ENCODE data around the gene THG1L. TPM values are rescaled to one million over a fixed set of nuclear protein-coding genes. Genes with fewer than 3 reads are reported as not detected.

The THG1L gene
- total and polyA plus RNA-seq, 2 donors from 2014 or later = 9.8 to 11.7 TPM

DNA sequence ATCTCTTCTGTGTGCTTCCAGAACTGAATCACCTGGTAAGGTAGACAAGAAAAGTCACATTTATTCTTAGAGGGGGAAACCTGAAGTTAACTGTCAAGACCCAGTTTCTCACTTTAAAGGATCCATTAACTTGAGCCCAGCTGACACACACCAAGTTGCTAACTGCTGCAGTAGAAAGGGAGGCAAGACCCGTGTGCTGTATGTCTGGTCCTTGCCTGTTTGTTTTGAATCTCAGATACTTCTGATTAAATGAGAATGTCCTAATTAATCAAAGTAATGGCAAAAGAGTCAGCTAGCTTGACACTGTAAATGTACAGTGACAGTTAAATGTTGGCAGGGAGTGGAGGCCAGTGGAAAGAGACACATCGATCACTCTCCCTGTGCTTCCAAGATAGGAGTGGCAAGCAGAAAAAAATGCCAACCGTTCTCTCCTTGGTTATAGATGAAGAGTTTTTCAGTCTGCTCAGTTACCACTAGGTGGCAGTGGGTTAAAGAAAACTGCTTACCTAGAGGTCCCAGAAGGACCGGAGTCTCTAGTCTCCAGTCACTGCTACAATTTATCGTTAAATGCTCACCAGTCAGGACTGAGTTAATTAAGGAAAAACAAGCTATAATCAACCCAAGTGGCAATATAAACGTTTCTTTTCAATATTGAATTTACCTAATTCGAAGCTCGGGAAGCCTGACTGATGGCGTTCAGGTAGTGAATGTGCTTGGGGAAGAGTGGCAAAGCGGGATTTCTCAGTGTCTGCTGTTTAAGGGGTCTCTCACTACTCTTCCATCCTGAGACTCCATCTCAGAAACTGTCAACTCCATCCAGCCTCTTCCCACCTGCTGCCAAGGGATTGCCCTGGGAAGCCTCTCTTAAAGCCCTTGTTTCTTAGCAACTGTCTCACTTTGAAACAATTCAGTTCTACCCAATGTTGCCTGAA, 30.7 kb downstream of the THG1L start:
- peak in 3 of 5 donors; percentile 27 to 84 (median 72) for DNase-seq
- peak; percentile 73 for FAIRE-seq
- H3K4me1 ChIP-seq (ENCODE audit: control insufficient read depth in 2 of 3, insufficient read depth in 2 of 3, low read depth in 1 of 3, low read length in 3 of 3) = no peaks in the 10 kb centered on the region
- TF ChIP-seq, protein P1, sequence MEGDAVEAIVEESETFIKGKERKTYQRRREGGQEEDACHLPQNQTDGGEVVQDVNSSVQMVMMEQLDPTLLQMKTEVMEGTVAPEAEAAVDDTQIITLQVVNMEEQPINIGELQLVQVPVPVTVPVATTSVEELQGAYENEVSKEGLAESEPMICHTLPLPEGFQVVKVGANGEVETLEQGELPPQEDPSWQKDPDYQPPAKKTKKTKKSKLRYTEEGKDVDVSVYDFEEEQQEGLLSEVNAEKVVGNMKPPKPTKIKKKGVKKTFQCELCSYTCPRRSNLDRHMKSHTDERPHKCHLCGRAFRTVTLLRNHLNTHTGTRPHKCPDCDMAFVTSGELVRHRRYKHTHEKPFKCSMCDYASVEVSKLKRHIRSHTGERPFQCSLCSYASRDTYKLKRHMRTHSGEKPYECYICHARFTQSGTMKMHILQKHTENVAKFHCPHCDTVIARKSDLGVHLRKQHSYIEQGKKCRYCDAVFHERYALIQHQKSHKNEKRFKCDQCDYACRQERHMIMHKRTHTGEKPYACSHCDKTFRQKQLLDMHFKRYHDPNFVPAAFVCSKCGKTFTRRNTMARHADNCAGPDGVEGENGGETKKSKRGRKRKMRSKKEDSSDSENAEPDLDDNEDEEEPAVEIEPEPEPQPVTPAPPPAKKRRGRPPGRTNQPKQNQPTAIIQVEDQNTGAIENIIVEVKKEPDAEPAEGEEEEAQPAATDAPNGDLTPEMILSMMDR (IDR thresholded peaks at IDR 0.05; ENCODE audit: borderline replicate concordance, extremely low read depth, insufficient read depth) = peak; percentile 73
- no peaks in the 10 kb centered on the region for H3K36me3 ChIP-seq (ENCODE audit: control insufficient read depth in 2 of 3, insufficient read depth in 3 of 3, low read length in 3 of 3)
- H3K9ac ChIP-seq (ENCODE audit: low read length in 3 of 3) = no peak overlapping the region
- no peak overlapping the region for H3K4me3 ChIP-seq (ENCODE audit: low read length in 3 of 3)
- intact Hi-C loops (cut with DNase I) = no loop called here
- no peaks in the 10 kb centered on the region for H3K9me3 ChIP-seq (ENCODE audit: control insufficient read depth in 2 of 3, insufficient read depth in 1 of 3, low read length in 3 of 3)
- H3K27ac ChIP-seq (ENCODE audit: low read depth in 2 of 2, low read length in 2 of 2) = no peak overlapping the region
- H3K27me3 ChIP-seq (ENCODE audit: control insufficient read depth, insufficient read depth, low read length) = no peaks in the 10 kb centered on the region

DNA sequence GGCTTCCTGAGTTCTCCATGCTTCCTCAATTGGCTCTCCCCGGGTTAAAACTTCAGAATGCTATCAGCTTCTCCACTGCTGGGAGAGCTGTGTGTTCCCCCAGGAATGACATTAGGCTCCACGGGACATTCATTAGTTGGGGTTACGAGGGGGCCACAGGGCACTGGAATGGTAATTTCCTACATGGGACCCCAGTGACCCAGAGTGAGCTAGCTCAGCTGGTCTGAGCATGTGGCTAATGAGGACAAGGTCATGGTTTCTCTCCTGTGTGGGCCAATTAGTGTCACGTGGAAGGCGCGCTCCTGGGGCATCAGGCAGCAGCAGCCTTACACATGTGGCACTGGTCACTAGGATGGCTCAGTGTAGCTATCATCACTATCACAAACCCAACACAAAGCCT, 33.3 kb downstream of the THG1L start:
- H3K27me3 ChIP-seq (ENCODE audit: control insufficient read depth, insufficient read depth, low read length) = no peaks in the 10 kb centered on the region
- FAIRE-seq = no peak
- no peak overlapping the region for H3K9ac ChIP-seq (ENCODE audit: low read length in 3 of 3)
- no peak overlapping the region for H3K27ac ChIP-seq (ENCODE audit: low read depth in 2 of 2, low read length in 2 of 2)
- H3K4me3 ChIP-seq (ENCODE audit: low read length in 3 of 3) = no peak overlapping the region
- TF ChIP-seq, protein P1 (IDR thresholded peaks at IDR 0.05; ENCODE audit: borderline replicate concordance, extremely low read depth, insufficient read depth) = no peak
- DNase-seq = no peak
- H3K36me3 ChIP-seq (ENCODE audit: control insufficient read depth in 2 of 3, insufficient read depth in 3 of 3, low read length in 3 of 3) = no peaks in the 10 kb centered on the region
- H3K4me1 ChIP-seq (ENCODE audit: control insufficient read depth in 2 of 3, insufficient read depth in 2 of 3, low read depth in 1 of 3, low read length in 3 of 3) = no peaks in the 10 kb centered on the region
- intact Hi-C loops (cut with DNase I) = no loop called here
- no peaks in the 10 kb centered on the region for H3K9me3 ChIP-seq (ENCODE audit: control insufficient read depth in 2 of 3, insufficient read depth in 1 of 3, low read length in 3 of 3)

DNA sequence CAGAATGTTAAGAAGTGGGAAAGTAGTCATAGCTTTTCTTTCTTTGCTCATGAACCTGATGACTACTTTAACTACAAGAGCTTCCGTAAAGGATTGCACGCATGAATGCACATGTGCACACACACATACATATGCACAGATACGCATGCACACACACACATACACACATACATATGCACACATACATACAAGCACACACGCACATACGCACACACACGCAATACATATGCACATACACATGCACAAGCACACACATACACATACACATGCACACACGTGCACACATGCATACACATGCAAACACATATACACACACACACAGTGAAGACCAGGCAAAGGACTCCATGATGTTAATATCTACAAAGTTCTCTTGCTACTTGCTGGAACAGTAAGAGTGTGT, 35.2 kb downstream of the THG1L start:
- TF ChIP-seq, protein P1 (IDR thresholded peaks at IDR 0.05; ENCODE audit: borderline replicate concordance, extremely low read depth, insufficient read depth) = no peak
- no peaks in the 10 kb centered on the region for H3K27me3 ChIP-seq (ENCODE audit: control insufficient read depth, insufficient read depth, low read length)
- intact Hi-C loops (cut with DNase I) = no loop called here
- no peaks in the 10 kb centered on the region for H3K36me3 ChIP-seq (ENCODE audit: control insufficient read depth in 2 of 3, insufficient read depth in 3 of 3, low read length in 3 of 3)
- H3K9me3 ChIP-seq (ENCODE audit: control insufficient read depth in 2 of 3, insufficient read depth in 1 of 3, low read length in 3 of 3) = no peaks in the 10 kb centered on the region
- no peak for DNase-seq
- FAIRE-seq = no peak
- H3K27ac ChIP-seq (ENCODE audit: low read depth in 2 of 2, low read length in 2 of 2) = no peak overlapping the region
- H3K9ac ChIP-seq (ENCODE audit: low read length in 3 of 3) = no peak overlapping the region
- H3K4me1 ChIP-seq (ENCODE audit: control insufficient read depth in 2 of 3, insufficient read depth in 2 of 3, low read depth in 1 of 3, low read length in 3 of 3) = no peaks in the 10 kb centered on the region
- H3K4me3 ChIP-seq (ENCODE audit: low read length in 3 of 3) = no peak overlapping the region

Measured in kidney (tissue), 14 donors.